Measurements from ENCODE around the gene HOXD12. TPM values are rescaled to one million over a fixed set of nuclear protein-coding genes. Genes with fewer than 3 reads are reported as not detected.

HOXD12 gene
- total RNA-seq, 1 experiment from 2014 or later, result 0.27 TPM

- H3K9me2 ChIP-seq (ENCODE audit: insufficient read depth), result no peaks in the 10 kb centered on the region
- no peak overlapping the region for H3K4me2 ChIP-seq (ENCODE audit: low read length)
- intact Hi-C loops (cut with micrococcal nuclease), result no loop called here
- ChIA-PET RAD21 (ENCODE audit: low non-redundant PET in 1 of 2, low total read pairs in 2 of 2, uncharacterized antibody in 2 of 2, unreplicated experiment in 2 of 2) (no interaction called here), POLR2A (no interaction called here), CTCF (no interaction called here)
- no TSS peak for BruUV-seq (replicated peaks)
- H3K27me3 ChIP-seq (ENCODE audit: insufficient read depth, low read length), result no peaks in the 10 kb centered on the region
- H3K9me3 ChIP-seq (ENCODE audit: control insufficient read depth in 1 of 2, insufficient read depth in 1 of 2, low read depth in 1 of 2, low read length in 2 of 2), result no peaks in the 10 kb centered on the region
- H3K79me2 ChIP-seq (ENCODE audit: insufficient read depth, low read length), result no peaks in the 10 kb centered on the region
- H3K4me1 ChIP-seq (ENCODE audit: control insufficient read depth in 1 of 2, insufficient read depth in 2 of 2, low read length in 2 of 2), result no peaks in the 10 kb centered on the region
- no peak overlapping the region for H3K4me3 ChIP-seq (replicated peaks in 1 of 2; ENCODE audit: low read depth in 1 of 2, low read length in 2 of 2)
- H3K9ac ChIP-seq (ENCODE audit: low read length), result no peak overlapping the region
- no peak for ATAC-seq
- H3K36me3 ChIP-seq (ENCODE audit: control insufficient read depth in 1 of 2, insufficient read depth in 2 of 2, low read length in 2 of 2), result no peaks in the 10 kb centered on the region
- TF ChIP-seq POLR2AphosphoS5 (IDR thresholded peaks at IDR 0.05; ENCODE audit: low read depth, low read length) (no peak), MAX (IDR thresholded peaks at IDR 0.05) (no peak), SIN3A (IDR thresholded peaks at IDR 0.05; ENCODE audit: low read depth) (no peak), YY1 (IDR thresholded peaks at IDR 0.05; ENCODE audit: extremely low read depth, insufficient replicate concordance, low read depth, low read length) (no peak), CEBPB (IDR thresholded peaks at IDR 0.05; ENCODE audit: low read depth) (no peak), EZH2phosphoT487 (IDR thresholded peaks at IDR 0.05; ENCODE audit: borderline replicate concordance) (no peak), SRF (IDR thresholded peaks at IDR 0.05; ENCODE audit: low read depth) (no peak), CTCF (IDR thresholded peaks at IDR 0.05 in 2 of 3, conservative IDR thresholded peaks at IDR 0.05 in 1 of 3; ENCODE audit: borderline replicate concordance in 1 of 3, insufficient read depth in 1 of 3, low read depth in 2 of 3, low read length in 2 of 3) (no peak), TCF7L2 (IDR thresholded peaks at IDR 0.05; ENCODE audit: borderline replicate concordance, extremely low read depth, insufficient read depth, insufficient read length) (no peak), CBX3 (IDR thresholded peaks at IDR 0.05; ENCODE audit: low read depth) (no peak), POLR2A (IDR thresholded peaks at IDR 0.05; ENCODE audit: borderline replicate concordance, extremely low read depth, insufficient read depth, insufficient read length) (no peak), EGR1 (IDR thresholded peaks at IDR 0.05; ENCODE audit: low read depth) (no peak), ELF1 (IDR thresholded peaks at IDR 0.05; ENCODE audit: borderline replicate concordance, low read depth) (no peak)
- TF ChIP-seq, protein P1, sequence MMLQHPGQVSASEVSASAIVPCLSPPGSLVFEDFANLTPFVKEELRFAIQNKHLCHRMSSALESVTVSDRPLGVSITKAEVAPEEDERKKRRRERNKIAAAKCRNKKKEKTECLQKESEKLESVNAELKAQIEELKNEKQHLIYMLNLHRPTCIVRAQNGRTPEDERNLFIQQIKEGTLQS (IDR thresholded peaks at IDR 0.05), result no peak
- TF ChIP-seq, protein P2, sequence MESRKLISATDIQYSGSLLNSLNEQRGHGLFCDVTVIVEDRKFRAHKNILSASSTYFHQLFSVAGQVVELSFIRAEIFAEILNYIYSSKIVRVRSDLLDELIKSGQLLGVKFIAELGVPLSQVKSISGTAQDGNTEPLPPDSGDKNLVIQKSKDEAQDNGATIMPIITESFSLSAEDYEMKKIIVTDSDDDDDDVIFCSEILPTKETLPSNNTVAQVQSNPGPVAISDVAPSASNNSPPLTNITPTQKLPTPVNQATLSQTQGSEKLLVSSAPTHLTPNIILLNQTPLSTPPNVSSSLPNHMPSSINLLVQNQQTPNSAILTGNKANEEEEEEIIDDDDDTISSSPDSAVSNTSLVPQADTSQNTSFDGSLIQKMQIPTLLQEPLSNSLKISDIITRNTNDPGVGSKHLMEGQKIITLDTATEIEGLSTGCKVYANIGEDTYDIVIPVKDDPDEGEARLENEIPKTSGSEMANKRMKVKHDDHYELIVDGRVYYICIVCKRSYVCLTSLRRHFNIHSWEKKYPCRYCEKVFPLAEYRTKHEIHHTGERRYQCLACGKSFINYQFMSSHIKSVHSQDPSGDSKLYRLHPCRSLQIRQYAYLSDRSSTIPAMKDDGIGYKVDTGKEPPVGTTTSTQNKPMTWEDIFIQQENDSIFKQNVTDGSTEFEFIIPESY (IDR thresholded peaks at IDR 0.05; ENCODE audit: extremely low read depth, insufficient replicate concordance, low read length), result no peak
- DNase-seq (ENCODE audit: low read depth, low spot score), result no peak
- H2AFZ ChIP-seq (ENCODE audit: low read depth, low read length, poor library complexity, severe bottlenecking), result no peak overlapping the region
- H3K27ac ChIP-seq (ENCODE audit: low read depth, low read length), result no peak overlapping the region
- no peaks in the 10 kb centered on the region for H4K20me1 ChIP-seq (ENCODE audit: insufficient read depth)
These were observed 28.0 kb upstream of the HOXD12 start for GRCh38 chr2:176071330-176072291.

All from HCT116 (cell line).